ENCODE data around the gene SLCO1C1. TPM values are rescaled to one million over a fixed set of nuclear protein-coding genes. Genes with fewer than 3 reads are reported as not detected.
"Not testable (repeated sequence)": the region's sequence is repeated elsewhere in the genome, so short reads cannot be mapped to it uniquely, and the experiment has no call there.

SLCO1C1 gene
- total and polyA plus RNA-seq, 7 experiments from 2014 or later = not detected

DNA sequence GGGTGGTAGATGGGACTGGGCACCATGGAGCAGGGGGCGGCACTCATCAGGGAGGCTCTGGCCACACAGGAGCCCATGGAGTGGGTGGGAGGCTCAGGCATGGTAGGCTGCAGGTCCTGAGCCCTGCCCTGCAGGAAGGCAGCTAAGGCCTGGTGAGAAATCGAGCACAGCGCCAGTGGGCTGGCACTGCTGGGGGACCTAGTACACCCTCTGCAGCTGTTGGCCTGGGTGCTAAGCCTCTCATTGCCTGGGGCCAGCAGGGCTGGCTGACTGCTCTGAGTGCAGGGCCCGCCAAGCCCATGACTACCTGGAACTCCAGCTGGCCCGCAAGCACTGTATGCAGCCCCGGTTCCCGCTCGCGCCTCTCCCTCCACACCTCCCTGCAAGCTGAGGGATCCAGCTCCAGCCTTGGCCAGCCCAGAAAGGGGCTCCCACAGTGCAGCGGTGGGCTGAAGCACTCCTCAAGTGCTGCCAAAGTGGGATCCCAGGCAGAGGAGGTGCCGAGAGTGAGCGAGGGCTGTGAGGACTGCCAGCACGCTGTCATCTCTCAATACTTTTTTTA is 88.7 kb downstream of the SLCO1C1 start:
- H3K4me1 ChIP-seq (ENCODE audit: control insufficient read depth in 2 of 2, insufficient read depth in 2 of 2, low read length in 2 of 2); H3K27ac Mint-ChIP-seq; ATAC-seq; H3K4me3 Mint-ChIP-seq; H3K27me3 ChIP-seq (ENCODE audit: control insufficient read depth in 2 of 2, insufficient read depth in 2 of 2, low read length in 2 of 2); H3K9me3 ChIP-seq (ENCODE audit: control insufficient read depth in 2 of 3, low read length in 3 of 3); CTCF ChIA-PET; H3K36me3 ChIP-seq (ENCODE audit: control insufficient read depth in 2 of 3, insufficient read depth in 3 of 3, low read length in 3 of 3); H3K27me3 Mint-ChIP-seq; H3K27ac ChIP-seq (ENCODE audit: low read depth, low read length); intact Hi-C loops (cut with micrococcal nuclease); POLR2A ChIA-PET; H3K36me3 Mint-ChIP-seq; H3K4me3 ChIP-seq (ENCODE audit: low read length); H3K4me1 Mint-ChIP-seq: not testable (repeated sequence)
- peaks cover 0 to 22% (median 8%) of the 10 kb centered on the region in 11 donors for H3K9me3 Mint-ChIP-seq
- peak in 1 of 9 donors; percentile 8 for DNase-seq

DNA sequence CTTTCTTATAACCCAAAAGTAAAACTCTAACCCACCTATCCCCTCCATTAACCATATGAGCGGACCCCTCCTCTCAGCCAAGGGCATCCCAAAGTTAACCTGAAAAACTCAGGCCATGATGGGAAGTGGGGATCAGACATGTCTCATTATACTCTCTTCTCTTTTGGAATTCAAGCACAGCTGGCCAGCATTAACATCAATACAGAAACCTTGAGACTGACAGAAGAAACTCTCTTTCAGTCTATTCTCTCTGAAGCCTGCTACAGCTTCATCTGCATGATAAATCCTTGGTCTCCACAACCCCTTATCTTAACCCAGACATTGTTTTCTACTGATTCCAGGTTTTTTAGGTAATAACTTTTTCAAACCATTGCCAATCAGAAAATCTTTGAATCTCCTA is 97.8 kb downstream of the SLCO1C1 start:
- no peak overlapping the region for H3K27ac Mint-ChIP-seq
- Histone ChIP-seq H3K27ac (ENCODE audit: low read depth, low read length) (no peak overlapping the region), H3K36me3 (ENCODE audit: control insufficient read depth in 2 of 3, insufficient read depth in 3 of 3, low read length in 3 of 3) (no peaks in the 10 kb centered on the region), H3K4me1 (ENCODE audit: control insufficient read depth in 2 of 2, insufficient read depth in 2 of 2, low read length in 2 of 2) (no peaks in the 10 kb centered on the region), H3K4me3 (ENCODE audit: low read length) (no peak overlapping the region), H3K27me3 (ENCODE audit: control insufficient read depth in 2 of 2, insufficient read depth in 2 of 2, low read length in 2 of 2) (no peaks in the 10 kb centered on the region), H3K9me3 (ENCODE audit: control insufficient read depth in 2 of 3, low read length in 3 of 3) (no peaks in the 10 kb centered on the region)
- peaks cover 0 to 11% (median 0%) of the 10 kb centered on the region in 11 donors for H3K9me3 Mint-ChIP-seq
- H3K36me3 Mint-ChIP-seq = no peaks in the 10 kb centered on the region
- ChIA-PET POLR2A (no interaction called here), CTCF (no interaction called here)
- intact Hi-C loops (cut with micrococcal nuclease) = no loop called here
- H3K4me3 Mint-ChIP-seq = no peak overlapping the region
- DNase-seq (no peak), ATAC-seq (no peak)
- H3K4me1 Mint-ChIP-seq = no peaks in the 10 kb centered on the region
- H3K27me3 Mint-ChIP-seq = peaks cover 0 to 4% (median 0%) of the 10 kb centered on the region in 5 donors

- ATAC-seq (no peak), DNase-seq (no peak)
- Histone ChIP-seq H3K4me1 (ENCODE audit: control insufficient read depth in 2 of 2, insufficient read depth in 2 of 2, low read length in 2 of 2) (no peaks in the 10 kb centered on the region), H3K36me3 (ENCODE audit: control insufficient read depth in 2 of 3, insufficient read depth in 3 of 3, low read length in 3 of 3) (no peaks in the 10 kb centered on the region), H3K9me3 (ENCODE audit: control insufficient read depth in 2 of 3, low read length in 3 of 3) (no peaks in the 10 kb centered on the region), H3K27me3 (ENCODE audit: control insufficient read depth in 2 of 2, insufficient read depth in 2 of 2, low read length in 2 of 2) (no peaks in the 10 kb centered on the region), H3K4me3 (ENCODE audit: low read length) (no peak overlapping the region), H3K27ac (ENCODE audit: low read depth, low read length) (no peak overlapping the region)
- CTCF ChIA-PET = no interaction called here
- POLR2A ChIA-PET = no interaction called here
- no peak overlapping the region for H3K4me3 Mint-ChIP-seq
- peaks cover 0 to 2% (median 0%) of the 10 kb centered on the region in 5 donors for H3K27me3 Mint-ChIP-seq
- peaks cover 0 to 5% (median 0%) of the 10 kb centered on the region in 11 donors for H3K9me3 Mint-ChIP-seq
- intact Hi-C loops (cut with micrococcal nuclease) = no loop called here
- no peaks in the 10 kb centered on the region for H3K36me3 Mint-ChIP-seq
- no peak overlapping the region for H3K27ac Mint-ChIP-seq
- no peaks in the 10 kb centered on the region for H3K4me1 Mint-ChIP-seq
Observed at GRCh38 chr12:20798554-20798953, 103.4 kb downstream of the SLCO1C1 start.

- H3K27ac Mint-ChIP-seq = no peak overlapping the region
- ATAC-seq = no peak
Observed at GRCh38 chr12:20800160-20800559, 105.0 kb downstream of the SLCO1C1 start.

DNA sequence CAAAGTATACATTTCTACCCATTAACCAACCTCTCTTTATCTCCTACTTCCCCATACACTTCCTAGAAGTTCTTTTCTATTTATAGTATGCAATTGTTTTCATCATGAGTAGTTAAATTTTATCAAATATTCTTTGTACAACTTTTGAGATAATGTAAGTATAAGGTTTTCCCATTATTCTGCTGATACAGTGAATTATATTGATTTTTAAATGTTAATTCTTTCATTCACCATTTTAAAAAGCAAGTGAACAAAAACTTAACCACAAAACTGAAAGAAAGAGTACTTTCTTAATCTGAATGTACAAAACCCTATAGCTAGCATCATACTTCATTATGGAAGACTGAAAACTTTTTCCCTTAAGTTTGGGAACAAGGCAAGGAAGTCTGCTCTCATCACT is 105.9 kb downstream of the SLCO1C1 start:
- no peak overlapping the region for H3K27ac Mint-ChIP-seq
- H3K4me3 Mint-ChIP-seq = no peak overlapping the region
- no peaks in the 10 kb centered on the region for H3K27me3 Mint-ChIP-seq
- intact Hi-C loops (cut with micrococcal nuclease) = no loop called here
- no peak overlapping the region for H3K27ac ChIP-seq (ENCODE audit: low read depth, low read length)
- no peaks in the 10 kb centered on the region for H3K9me3 Mint-ChIP-seq
- no peaks in the 10 kb centered on the region for H3K36me3 Mint-ChIP-seq
- POLR2A ChIA-PET = no interaction called here
- ATAC-seq = no peak
- DNase-seq = no peak
- no peaks in the 10 kb centered on the region for H3K4me1 Mint-ChIP-seq
- CTCF ChIA-PET = no interaction called here
- H3K36me3 ChIP-seq (ENCODE audit: control insufficient read depth in 2 of 3, insufficient read depth in 3 of 3, low read length in 3 of 3) = no peaks in the 10 kb centered on the region
- no peak overlapping the region for H3K4me3 ChIP-seq (ENCODE audit: low read length)
- H3K9me3 ChIP-seq (ENCODE audit: control insufficient read depth in 2 of 3, low read length in 3 of 3) = no peaks in the 10 kb centered on the region
- H3K4me1 ChIP-seq (ENCODE audit: control insufficient read depth in 2 of 2, insufficient read depth in 2 of 2, low read length in 2 of 2) = no peaks in the 10 kb centered on the region
- no peaks in the 10 kb centered on the region for H3K27me3 ChIP-seq (ENCODE audit: control insufficient read depth in 2 of 2, insufficient read depth in 2 of 2, low read length in 2 of 2)

More at GRCh38 chr12:20800160-20800559, 105.0 kb downstream of the SLCO1C1 start:
- Mint-ChIP-seq H3K9me3 (no peaks in the 10 kb centered on the region), H3K36me3 (no peaks in the 10 kb centered on the region), H3K4me3 (no peak overlapping the region), H3K4me1 (no peaks in the 10 kb centered on the region), H3K27me3 (no peaks in the 10 kb centered on the region)
- POLR2A ChIA-PET = no interaction called here
- CTCF ChIA-PET = no interaction called here
- H3K9me3 ChIP-seq (ENCODE audit: control insufficient read depth in 2 of 3, low read length in 3 of 3) = no peaks in the 10 kb centered on the region
- H3K4me3 ChIP-seq (ENCODE audit: low read length) = no peak overlapping the region
- no peaks in the 10 kb centered on the region for H3K4me1 ChIP-seq (ENCODE audit: control insufficient read depth in 2 of 2, insufficient read depth in 2 of 2, low read length in 2 of 2)
- H3K27me3 ChIP-seq (ENCODE audit: control insufficient read depth in 2 of 2, insufficient read depth in 2 of 2, low read length in 2 of 2) = no peaks in the 10 kb centered on the region
- intact Hi-C loops (cut with micrococcal nuclease) = no loop called here
- H3K27ac ChIP-seq (ENCODE audit: low read depth, low read length) = no peak overlapping the region
- no peaks in the 10 kb centered on the region for H3K36me3 ChIP-seq (ENCODE audit: control insufficient read depth in 2 of 3, insufficient read depth in 3 of 3, low read length in 3 of 3)
- DNase-seq = no peak

Other genes starting within 250 kb of the SLCO1C1 start
- gene SLCO1B3, start 115.4 kb downstream of the SLCO1C1 start, total RNA-seq = not detected
- gene SLCO1B3, start 115.4 kb downstream of the SLCO1C1 start, polyA plus RNA-seq = not detected